Type B pancreatic cell (in vitro differentiated cells): ENCODE data around the gene NRIP3. TPM values are rescaled to one million over a fixed set of nuclear protein-coding genes. Genes with fewer than 3 reads are reported as not detected.
"Not testable (repeated sequence)": the region's sequence is repeated elsewhere in the genome, so short reads cannot be mapped to it uniquely, and the experiment has no call there.

Source experiments
- DNase-seq: peaks from one replicate; pipeline ENCODE4 v3.0.0; 2021; ENCODE audit warnings: mixed read lengths; ENCODE audit not compliant: unreplicated experiment; ENCODE audit errors: extremely low spot score
- H3K27ac Mint-ChIP-seq: 2 replicates; pipeline ENCODE4 v1.8.0; 2021; ENCODE audit warnings: mild to moderate bottlenecking, mixed read lengths
- H3K27me3 Mint-ChIP-seq: 2 replicates; pipeline ENCODE4 v1.8.0; 2021; ENCODE audit warnings: mixed read lengths
- H3K36me3 Mint-ChIP-seq: 2 replicates; pipeline ENCODE4 v1.8.0; 2021; ENCODE audit warnings: mixed read lengths
- H3K4me1 Mint-ChIP-seq: one replicate; pipeline ENCODE4 v1.8.0; 2021; ENCODE audit warnings: mixed read lengths; ENCODE audit not compliant: unreplicated experiment
- H3K4me3 Mint-ChIP-seq: 2 replicates; pipeline ENCODE4 v1.8.0; 2021; ENCODE audit warnings: mild to moderate bottlenecking, mixed read lengths
- H3K9me3 Mint-ChIP-seq: 2 replicates; pipeline ENCODE4 v1.8.0; 2021; ENCODE audit warnings: mixed read lengths
- CTCF ChIP-seq: fragments of 200-600 bp; sonication (generic); conservative IDR thresholded peaks from 2 replicates; pipeline ENCODE4 v1.5.0; 2021; ENCODE audit warnings: antibody characterized with exemption, mild to moderate bottlenecking
- total RNA-seq: library from RNA; stranded (reverse); gene quantifications from 2 replicates; pipeline ENCODE4 v1.2.1, GENCODE V29; 2021; ENCODE audit warnings: low replicate concordance

NRIP3 gene
- total RNA-seq, 1 donor from 2014 or later = 0.92 TPM

- Mint-ChIP-seq H3K36me3 (no peaks in the 10 kb centered on the region), H3K27me3 (peaks cover 50% of the 10 kb centered on the region), H3K4me1 (no peaks in the 10 kb centered on the region), H3K4me3 (no peak overlapping the region), H3K9me3 (no peaks in the 10 kb centered on the region), H3K27ac (no peak overlapping the region)
- no peak for DNase-seq
- TF ChIP-seq CTCF = no peak
These were observed 5.8 kb downstream of the NRIP3 start for GRCh38 chr11:8998017-8998416.

GRCh38 chr11:8997451-8997850, 6.3 kb downstream of the NRIP3 start:
- Mint-ChIP-seq H3K9me3 (no peaks in the 10 kb centered on the region), H3K27me3 (peaks cover 47% of the 10 kb centered on the region), H3K36me3 (no peaks in the 10 kb centered on the region), H3K27ac (no peak overlapping the region), H3K4me3 (no peak overlapping the region), H3K4me1 (no peaks in the 10 kb centered on the region)
- no peak for TF ChIP-seq CTCF
- DNase-seq = no peak

GRCh38 chr11:8989453-8989852, 14.3 kb downstream of the NRIP3 start:
- no peak overlapping the region for H3K27ac Mint-ChIP-seq
- H3K4me1 Mint-ChIP-seq = no peaks in the 10 kb centered on the region
- DNase-seq = no peak
- TF ChIP-seq CTCF = no peak
- H3K9me3 Mint-ChIP-seq = no peaks in the 10 kb centered on the region
- H3K4me3 Mint-ChIP-seq = no peak overlapping the region
- peaks cover 39% of the 10 kb centered on the region for H3K27me3 Mint-ChIP-seq
- H3K36me3 Mint-ChIP-seq = no peaks in the 10 kb centered on the region

GRCh38 chr11:8988329-8989234, 15.2 kb downstream of the NRIP3 start:
- no peak overlapping the region for H3K27ac Mint-ChIP-seq
- no peaks in the 10 kb centered on the region for H3K9me3 Mint-ChIP-seq
- H3K4me3 Mint-ChIP-seq = no peak overlapping the region
- H3K36me3 Mint-ChIP-seq = no peaks in the 10 kb centered on the region
- TF ChIP-seq CTCF = no peak
- DNase-seq = no peak
- no peaks in the 10 kb centered on the region for H3K4me1 Mint-ChIP-seq
- H3K27me3 Mint-ChIP-seq = peaks cover 35% of the 10 kb centered on the region

GRCh38 chr11:8987446-8987845, 16.4 kb downstream of the NRIP3 start:
- Mint-ChIP-seq H3K9me3 (no peaks in the 10 kb centered on the region), H3K27me3 (peaks cover 31% of the 10 kb centered on the region), H3K4me3 (no peak overlapping the region), H3K36me3 (no peaks in the 10 kb centered on the region), H3K27ac (no peak overlapping the region), H3K4me1 (no peaks in the 10 kb centered on the region)
- no peak for DNase-seq
- no peak for TF ChIP-seq CTCF

DNA sequence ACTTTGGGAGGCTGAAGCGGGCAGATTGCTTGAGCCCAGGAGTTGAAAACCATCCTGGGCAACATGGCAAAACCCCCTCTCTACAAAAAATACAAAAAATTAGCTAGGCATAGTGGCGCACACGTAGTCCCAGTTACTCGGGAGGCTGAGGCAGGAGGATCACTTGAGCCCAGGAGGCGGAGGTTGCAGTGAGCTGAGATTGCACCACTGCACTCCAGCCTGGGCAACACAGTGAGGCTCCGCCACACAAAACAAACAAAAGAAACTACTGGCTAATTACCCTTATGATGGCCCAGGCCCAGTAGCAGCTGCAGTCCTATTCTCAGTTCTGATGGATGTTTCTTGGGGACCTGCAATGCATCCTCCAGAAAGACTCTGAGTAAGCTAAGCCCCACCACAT, 17.0 kb downstream of the NRIP3 start:
- H3K27me3 Mint-ChIP-seq = peaks cover 32% of the 10 kb centered on the region
- H3K4me3 Mint-ChIP-seq, H3K9me3 Mint-ChIP-seq, H3K36me3 Mint-ChIP-seq, H3K4me1 Mint-ChIP-seq, H3K27ac Mint-ChIP-seq, DNase-seq: not testable (repeated sequence)
